H9 (cell line): ENCODE measurements around the gene MRPL17. TPM values are rescaled to one million over a fixed set of nuclear protein-coding genes. Genes with fewer than 3 reads are reported as not detected.

Experiments
- DNase-seq: peaks from one replicate; pipeline ENCODE4 v3.0.0-alpha.2; 2017
- H2AFZ ChIP-seq: one replicate; pipeline ENCODE4 v1.6.1; 2013; ENCODE audit warnings: mild to moderate bottlenecking, low read length, control low read depth, moderate library complexity
- H2AK5ac ChIP-seq: 2 replicates; pipeline ENCODE4 v1.6.1; 2013; ENCODE audit warnings: low read length, control low read depth, mixed read lengths; ENCODE audit not compliant: insufficient read length
- H2BK120ac ChIP-seq: one replicate; pipeline ENCODE4 v1.6.1; 2013; ENCODE audit warnings: low read depth, mild to moderate bottlenecking, low read length, control low read depth, inconsistent platforms; ENCODE audit not compliant: poor library complexity, severe bottlenecking
- H2BK12ac ChIP-seq: 2 replicates; pipeline ENCODE4 v1.6.1; 2013; ENCODE audit warnings: low read length, control low read depth, mixed read lengths, low read depth; ENCODE audit not compliant: insufficient read length
- H2BK15ac ChIP-seq: 2 replicates; pipeline ENCODE4 v1.6.1; 2013; ENCODE audit warnings: low read depth, low read length, control low read depth
- H2BK20ac ChIP-seq: one replicate; pipeline ENCODE4 v1.6.1; 2013; ENCODE audit warnings: low read depth, mild to moderate bottlenecking, low read length, control low read depth, inconsistent platforms; ENCODE audit not compliant: poor library complexity, severe bottlenecking
- H2BK5ac ChIP-seq: 2 replicates; pipeline ENCODE4 v1.6.1; 2013; ENCODE audit warnings: low read length, control low read depth, mixed read lengths; ENCODE audit not compliant: insufficient read length
- H3K14ac ChIP-seq: 2 replicates; pipeline ENCODE4 v1.6.1; 2013; ENCODE audit warnings: low read length, control low read depth; ENCODE audit not compliant: insufficient read depth
- H3K18ac ChIP-seq: 2 replicates; pipeline ENCODE4 v1.6.1; 2013; ENCODE audit warnings: low read depth, mild to moderate bottlenecking, mixed read lengths, low read length, control low read depth; ENCODE audit not compliant: insufficient read length
- H3K23ac ChIP-seq: 2 replicates; pipeline ENCODE4 v1.6.1; 2013; ENCODE audit warnings: low read length, control low read depth, mixed read lengths, low read depth; ENCODE audit not compliant: insufficient read length
- H3K23me2 ChIP-seq: 2 replicates; pipeline ENCODE4 v1.6.1; 2013; ENCODE audit warnings: low read depth, mild to moderate bottlenecking, mixed read lengths, low read length, control low read depth; ENCODE audit not compliant: insufficient read length, poor library complexity, severe bottlenecking
- H3K27ac ChIP-seq: 2 replicates; pipeline ENCODE4 v1.5.1; 2013; ENCODE audit warnings: low read length, control low read depth, mixed read lengths, low read depth; ENCODE audit not compliant: insufficient read length
- H3K27me3 ChIP-seq: 2 replicates; pipeline ENCODE4 v1.6.1; 2013; ENCODE audit warnings: low read length, control low read depth, inconsistent platforms; ENCODE audit not compliant: insufficient read depth
- H3K4ac ChIP-seq: 2 replicates; pipeline ENCODE4 v1.6.1; 2013; ENCODE audit warnings: low read depth, mild to moderate bottlenecking, control low read depth, inconsistent platforms, low read length, moderate library complexity
- H3K4me1 ChIP-seq: 2 replicates; pipeline ENCODE4 v1.6.1; 2013; ENCODE audit warnings: low read length, control low read depth, inconsistent platforms; ENCODE audit not compliant: insufficient read depth
- H3K4me2 ChIP-seq: 2 replicates; pipeline ENCODE4 v1.6.1; 2013; ENCODE audit warnings: low read length, control low read depth, mixed read lengths; ENCODE audit not compliant: insufficient read length, insufficient read depth
- H3K56ac ChIP-seq: 2 replicates; pipeline ENCODE4 v1.6.1; 2013; ENCODE audit warnings: low read depth, mild to moderate bottlenecking, mixed read lengths, low read length, control low read depth; ENCODE audit not compliant: insufficient read length
- H3K79me1 ChIP-seq: 2 replicates; pipeline ENCODE4 v1.6.1; 2013; ENCODE audit warnings: low read depth, mild to moderate bottlenecking, moderate library complexity, low read length, control low read depth, inconsistent platforms; ENCODE audit not compliant: insufficient read depth, poor library complexity, severe bottlenecking
- H3K79me2 ChIP-seq: 2 replicates; pipeline ENCODE4 v1.6.1; 2013; ENCODE audit warnings: low read length, control low read depth, inconsistent platforms; ENCODE audit not compliant: insufficient read depth
- H3K9ac ChIP-seq: 2 replicates; pipeline ENCODE4 v1.6.1; 2013; ENCODE audit warnings: low read length, control low read depth, mixed read lengths; ENCODE audit not compliant: insufficient read length; ENCODE audit errors: extremely low read depth
- H3K9me3 ChIP-seq: one replicate; pipeline ENCODE4 v1.6.1; 2013; ENCODE audit warnings: low read depth, low read length, inconsistent platforms; ENCODE audit not compliant: control insufficient read depth
- H3T11ph ChIP-seq: one replicate; pipeline ENCODE4 v1.6.1; 2013; ENCODE audit warnings: mild to moderate bottlenecking, low read length, control low read depth, inconsistent platforms
- H4K20me1 ChIP-seq: one replicate; pipeline ENCODE4 v1.6.1; 2013; ENCODE audit not compliant: control insufficient read depth, insufficient read length, insufficient read depth
- H4K5ac ChIP-seq: 2 replicates; pipeline ENCODE4 v1.6.1; 2013; ENCODE audit warnings: low read depth, mild to moderate bottlenecking, mixed read lengths, low read length, control low read depth; ENCODE audit not compliant: insufficient read length
- H4K8ac ChIP-seq: replicated peaks from 2 replicates; pipeline ENCODE4 v1.6.1; 2013; ENCODE audit warnings: low read length, control low read depth, mixed read lengths, low read depth; ENCODE audit not compliant: insufficient read length
- H4K91ac ChIP-seq: 2 replicates; pipeline ENCODE4 v1.6.1; 2013; ENCODE audit warnings: low read depth, mild to moderate bottlenecking, moderate library complexity, mixed read lengths, low read length, control low read depth; ENCODE audit not compliant: insufficient read length
- H3K27ac Mint-ChIP-seq, 3 experiments: 2 replicates in 2 of 3; 3 replicates in 1 of 3; pipeline ENCODE4 v1.8.0; 2020 to 2021; ENCODE audit warnings: mixed read lengths in 3 of 3, mild to moderate bottlenecking in 1 of 3, moderate library complexity in 1 of 3
- H3K27me3 Mint-ChIP-seq: 2 replicates; pipeline ENCODE4 v1.8.0; 2021; ENCODE audit warnings: low read depth, mild to moderate bottlenecking, moderate library complexity, mixed read lengths
- H3K36me3 Mint-ChIP-seq, 3 experiments: 2 replicates in 2 of 3; 3 replicates in 1 of 3; pipeline ENCODE4 v1.8.0; 2020 to 2021; ENCODE audit warnings: low read depth in 3 of 3, mixed read lengths in 3 of 3; ENCODE audit not compliant: insufficient read depth in 1 of 3
- H3K4me1 Mint-ChIP-seq, 2 experiments: 2 replicates each; pipeline ENCODE4 v1.8.0; 2020; ENCODE audit warnings: mixed read lengths in 2 of 2
- H3K4me3 Mint-ChIP-seq, 2 experiments: 2 replicates in 1 of 2; 3 replicates in 1 of 2; pipeline ENCODE4 v1.8.0; 2020 to 2021; ENCODE audit warnings: mild to moderate bottlenecking in 2 of 2, mixed read lengths in 2 of 2, moderate library complexity in 1 of 2
- H3K9me3 Mint-ChIP-seq, 2 experiments: 2 replicates in 1 of 2; 3 replicates in 1 of 2; pipeline ENCODE4 v1.8.0; 2020; ENCODE audit warnings: mild to moderate bottlenecking in 2 of 2, mixed read lengths in 2 of 2, moderate library complexity in 1 of 2
- WGBS: extraction: QIAGEN DNeasy Blood & Tissue Kit; methylation state at CpG from one replicate; pipeline ENCODE4 v1.1.7; 2013; ENCODE audit warnings: missing lambda C conversion rate, low lambda C conversion rate, mixed read lengths; ENCODE audit not compliant: insufficient read length; ENCODE audit errors: extremely low coverage; 5-methylcytosine and 5-hydroxymethylcytosine counted together
- total RNA-seq: library from RNA; stranded (reverse); gene quantifications from 2 replicates; pipeline ENCODE4 v1.2.1, GENCODE V29; 2021
- TF ChIP-seq, protein P1 (sequence below): fragments of 200-600 bp; sonication (generic); conservative IDR thresholded peaks from 3 replicates; pipeline ENCODE4 v1.8.0; 2021; ENCODE audit warnings: antibody characterized with exemption, mild to moderate bottlenecking

The MRPL17 gene
- total RNA-seq, 1 experiment from 2014 or later = 75.5 TPM

- peaks cover 8% of the 10 kb centered on the region; the same call in 1 of the 2 replicates for H3K79me2 ChIP-seq
- peaks cover 0 to 4% of the 10 kb centered on the region in 2 experiments; a peak in 1 of 5 replicates for H3K9me3 Mint-ChIP-seq
- peak overlapping the region; percentile 47 for H4K5ac ChIP-seq
- H3K14ac ChIP-seq = no peak overlapping the region
- TF ChIP-seq, protein P1, sequence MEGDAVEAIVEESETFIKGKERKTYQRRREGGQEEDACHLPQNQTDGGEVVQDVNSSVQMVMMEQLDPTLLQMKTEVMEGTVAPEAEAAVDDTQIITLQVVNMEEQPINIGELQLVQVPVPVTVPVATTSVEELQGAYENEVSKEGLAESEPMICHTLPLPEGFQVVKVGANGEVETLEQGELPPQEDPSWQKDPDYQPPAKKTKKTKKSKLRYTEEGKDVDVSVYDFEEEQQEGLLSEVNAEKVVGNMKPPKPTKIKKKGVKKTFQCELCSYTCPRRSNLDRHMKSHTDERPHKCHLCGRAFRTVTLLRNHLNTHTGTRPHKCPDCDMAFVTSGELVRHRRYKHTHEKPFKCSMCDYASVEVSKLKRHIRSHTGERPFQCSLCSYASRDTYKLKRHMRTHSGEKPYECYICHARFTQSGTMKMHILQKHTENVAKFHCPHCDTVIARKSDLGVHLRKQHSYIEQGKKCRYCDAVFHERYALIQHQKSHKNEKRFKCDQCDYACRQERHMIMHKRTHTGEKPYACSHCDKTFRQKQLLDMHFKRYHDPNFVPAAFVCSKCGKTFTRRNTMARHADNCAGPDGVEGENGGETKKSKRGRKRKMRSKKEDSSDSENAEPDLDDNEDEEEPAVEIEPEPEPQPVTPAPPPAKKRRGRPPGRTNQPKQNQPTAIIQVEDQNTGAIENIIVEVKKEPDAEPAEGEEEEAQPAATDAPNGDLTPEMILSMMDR = no peak
- peaks cover 3% of the 10 kb centered on the region for H3K79me1 ChIP-seq
- H3K56ac ChIP-seq = no peak overlapping the region
- no peak overlapping the region for H3K23ac ChIP-seq
- H3K23me2 ChIP-seq = peaks cover 7% of the 10 kb centered on the region
- H3K36me3 Mint-ChIP-seq = peaks cover 13 to 39% (median 27%) of the 10 kb centered on the region in 3 experiments; a peak in 6 of 7 replicates
- H3K27me3 Mint-ChIP-seq = no peaks in the 10 kb centered on the region; the same call in 1 of the 2 replicates
- peak overlapping the region; percentile 99 for H3K4me3 Mint-ChIP-seq
- H3K27ac ChIP-seq = no peak overlapping the region
- H3K27me3 ChIP-seq = no peaks in the 10 kb centered on the region
- no peak overlapping the region for H3T11ph ChIP-seq
- H3K4ac ChIP-seq = no peak overlapping the region
- H3K4me2 ChIP-seq = peak overlapping the region; percentile 85
- H4K8ac ChIP-seq = no peak overlapping the region
- no peak overlapping the region for H2BK15ac ChIP-seq
- no CpG with 5 or more reads among the region's 5 CpGs for WGBS
- no peak overlapping the region for H4K91ac ChIP-seq
- H3K4me1 ChIP-seq = peaks cover 2% of the 10 kb centered on the region
- no peak overlapping the region for H3K18ac ChIP-seq
- H4K20me1 ChIP-seq = no peaks in the 10 kb centered on the region
- no peaks in the 10 kb centered on the region for H3K9me3 ChIP-seq
- no peak overlapping the region for H2BK5ac ChIP-seq
- no peak overlapping the region for H2AFZ ChIP-seq
- H3K9ac ChIP-seq = peak overlapping the region; percentile 89
- H2BK12ac ChIP-seq = no peak overlapping the region
- no peak overlapping the region for H2AK5ac ChIP-seq
- no peak overlapping the region for H2BK120ac ChIP-seq
- peak overlapping the region in 1 of 3 experiments; percentile 99; a peak in 3 of 7 replicates for H3K27ac Mint-ChIP-seq
- H3K4me1 Mint-ChIP-seq = peaks cover 16 to 17% of the 10 kb centered on the region in 2 experiments
- H2BK20ac ChIP-seq = no peak overlapping the region
- DNase-seq = no peak
These were observed 1.2 kb downstream of the MRPL17 start for GRCh38 chr11:6681949-6682348.
